Measurements from ENCODE around the gene AP3B1. TPM values are rescaled to one million over a fixed set of nuclear protein-coding genes. Genes with fewer than 3 reads are reported as not detected.

AP3B1 gene
- total and polyA plus RNA-seq, 9 donors = 32.5 to 48.1 (median 36.8) TPM

- no CpG with 5 or more reads among the region's 3 CpGs for WGBS (ENCODE audit: insufficient coverage)
- DNase-seq = no peak
Observed at GRCh38 chr5:78129597-78129996, 164.9 kb downstream of the AP3B1 start.

GRCh38 chr5:78127875-78128274 is 166.6 kb downstream of the AP3B1 start:
- H3K27ac ChIP-seq (ENCODE audit: low read length) = no peak overlapping the region
- H3K36me3 ChIP-seq (ENCODE audit: control insufficient read depth, insufficient read depth, low read length) = no peaks in the 10 kb centered on the region
- no CpG with 5 or more reads among the region's 3 CpGs for WGBS (ENCODE audit: insufficient coverage)
- no peak overlapping the region for H3K4me3 ChIP-seq (ENCODE audit: low read length)
- H3K27me3 ChIP-seq (ENCODE audit: control insufficient read depth, insufficient read depth, low read length) = no peaks in the 10 kb centered on the region
- no peaks in the 10 kb centered on the region for H3K9me3 ChIP-seq (replicated peaks; ENCODE audit: control insufficient read depth, low read depth, low read length)
- no peaks in the 10 kb centered on the region for H3K4me1 ChIP-seq (ENCODE audit: control insufficient read depth, insufficient read depth, low read length)
- no peak for DNase-seq

More at GRCh38 chr5:78129597-78129996, 164.9 kb downstream of the AP3B1 start:
- H3K27ac ChIP-seq (ENCODE audit: low read length) = no peak overlapping the region
- H3K4me1 ChIP-seq (ENCODE audit: control insufficient read depth, insufficient read depth, low read length) = no peaks in the 10 kb centered on the region
- H3K9me3 ChIP-seq (replicated peaks; ENCODE audit: control insufficient read depth, low read depth, low read length) = no peaks in the 10 kb centered on the region
- no peaks in the 10 kb centered on the region for H3K27me3 ChIP-seq (ENCODE audit: control insufficient read depth, insufficient read depth, low read length)
- H3K4me3 ChIP-seq (ENCODE audit: low read length) = no peak overlapping the region
- H3K36me3 ChIP-seq (ENCODE audit: control insufficient read depth, insufficient read depth, low read length) = no peaks in the 10 kb centered on the region

- no peaks in the 10 kb centered on the region for H3K27me3 ChIP-seq (ENCODE audit: control insufficient read depth, insufficient read depth, low read length)
- H3K4me3 ChIP-seq (ENCODE audit: low read length) = no peak overlapping the region
- no peak for DNase-seq
- WGBS (ENCODE audit: insufficient coverage) = no CpG with 5 or more reads among the region's 1 CpG
- H3K36me3 ChIP-seq (ENCODE audit: control insufficient read depth, insufficient read depth, low read length) = no peaks in the 10 kb centered on the region
- H3K9me3 ChIP-seq (replicated peaks; ENCODE audit: control insufficient read depth, low read depth, low read length) = no peaks in the 10 kb centered on the region
- no peak overlapping the region for H3K27ac ChIP-seq (ENCODE audit: low read length)
- H3K4me1 ChIP-seq (ENCODE audit: control insufficient read depth, insufficient read depth, low read length) = no peaks in the 10 kb centered on the region
Observed at GRCh38 chr5:78126536-78126935, 168.0 kb downstream of the AP3B1 start.

GRCh38 chr5:78116167-78116566 is 178.3 kb downstream of the AP3B1 start:
- WGBS (ENCODE audit: insufficient coverage) = no CpG with 5 or more reads among the region's 1 CpG
- H3K4me1 ChIP-seq (ENCODE audit: control insufficient read depth, insufficient read depth, low read length) = no peaks in the 10 kb centered on the region
- no peaks in the 10 kb centered on the region for H3K36me3 ChIP-seq (ENCODE audit: control insufficient read depth, insufficient read depth, low read length)

GRCh38 chr5:78113689-78114264 is 180.7 kb downstream of the AP3B1 start:
- no peaks in the 10 kb centered on the region for H3K27me3 ChIP-seq (ENCODE audit: control insufficient read depth, insufficient read depth, low read length)
- H3K27ac ChIP-seq (ENCODE audit: low read length) = no peak overlapping the region
- no peaks in the 10 kb centered on the region for H3K9me3 ChIP-seq (replicated peaks; ENCODE audit: control insufficient read depth, low read depth, low read length)
- WGBS (ENCODE audit: insufficient coverage) = 75% methylated on average over 1 of the region's 5 CpGs
- no peak overlapping the region for H3K4me3 ChIP-seq (ENCODE audit: low read length)
- peak; percentile 35 for DNase-seq
- H3K36me3 ChIP-seq (ENCODE audit: control insufficient read depth, insufficient read depth, low read length) = no peaks in the 10 kb centered on the region
- H3K4me1 ChIP-seq (ENCODE audit: control insufficient read depth, insufficient read depth, low read length) = no peaks in the 10 kb centered on the region

More at GRCh38 chr5:78116167-78116566, 178.3 kb downstream of the AP3B1 start:
- Histone ChIP-seq H3K4me3 (ENCODE audit: low read length) (no peak overlapping the region), H3K27ac (ENCODE audit: low read length) (no peak overlapping the region), H3K9me3 (replicated peaks; ENCODE audit: control insufficient read depth, low read depth, low read length) (no peaks in the 10 kb centered on the region), H3K27me3 (ENCODE audit: control insufficient read depth, insufficient read depth, low read length) (no peaks in the 10 kb centered on the region)
- DNase-seq = peak; percentile 4

GRCh38 chr5:78112931-78113330 is 181.6 kb downstream of the AP3B1 start:
- no peak for DNase-seq
- Histone ChIP-seq H3K27me3 (ENCODE audit: control insufficient read depth, insufficient read depth, low read length) (no peaks in the 10 kb centered on the region), H3K9me3 (replicated peaks; ENCODE audit: control insufficient read depth, low read depth, low read length) (no peaks in the 10 kb centered on the region), H3K4me1 (ENCODE audit: control insufficient read depth, insufficient read depth, low read length) (no peaks in the 10 kb centered on the region), H3K4me3 (ENCODE audit: low read length) (no peak overlapping the region), H3K36me3 (ENCODE audit: control insufficient read depth, insufficient read depth, low read length) (no peaks in the 10 kb centered on the region), H3K27ac (ENCODE audit: low read length) (no peak overlapping the region)
- 52% methylated on average over 4 of the region's 10 CpGs for WGBS (ENCODE audit: insufficient coverage)

- WGBS (ENCODE audit: insufficient coverage) = no CpG with 5 or more reads among the region's 3 CpGs
- H3K36me3 ChIP-seq (ENCODE audit: control insufficient read depth, insufficient read depth, low read length) = peaks cover 3% of the 10 kb centered on the region
Observed at GRCh38 chr5:78109891-78110324, 184.6 kb downstream of the AP3B1 start.

GRCh38 chr5:78108564-78108963 is 185.9 kb downstream of the AP3B1 start:
- WGBS (ENCODE audit: insufficient coverage) = no CpG with 5 or more reads among the region's 3 CpGs
- Histone ChIP-seq H3K9me3 (replicated peaks; ENCODE audit: control insufficient read depth, low read depth, low read length) (no peaks in the 10 kb centered on the region), H3K4me1 (ENCODE audit: control insufficient read depth, insufficient read depth, low read length) (no peaks in the 10 kb centered on the region), H3K27me3 (ENCODE audit: control insufficient read depth, insufficient read depth, low read length) (no peaks in the 10 kb centered on the region), H3K27ac (ENCODE audit: low read length) (no peak overlapping the region), H3K4me3 (ENCODE audit: low read length) (no peak overlapping the region), H3K36me3 (ENCODE audit: control insufficient read depth, insufficient read depth, low read length) (peaks cover 3% of the 10 kb centered on the region)
- no peak for DNase-seq

More at GRCh38 chr5:78109891-78110324, 184.6 kb downstream of the AP3B1 start:
- no peaks in the 10 kb centered on the region for H3K4me1 ChIP-seq (ENCODE audit: control insufficient read depth, insufficient read depth, low read length)
- H3K27ac ChIP-seq (ENCODE audit: low read length) = no peak overlapping the region
- no peak overlapping the region for H3K4me3 ChIP-seq (ENCODE audit: low read length)
- H3K9me3 ChIP-seq (replicated peaks; ENCODE audit: control insufficient read depth, low read depth, low read length) = no peaks in the 10 kb centered on the region
- peak; percentile 12 for DNase-seq
- H3K27me3 ChIP-seq (ENCODE audit: control insufficient read depth, insufficient read depth, low read length) = no peaks in the 10 kb centered on the region

- H3K36me3 ChIP-seq (ENCODE audit: control insufficient read depth, insufficient read depth, low read length) = peaks cover 13% of the 10 kb centered on the region
- H3K9me3 ChIP-seq (replicated peaks; ENCODE audit: control insufficient read depth, low read depth, low read length) = no peaks in the 10 kb centered on the region
- no CpG with 5 or more reads among the region's 4 CpGs for whole genome bisulfite sequencing (ENCODE audit: insufficient coverage)
- no peaks in the 10 kb centered on the region for H3K27me3 ChIP-seq (ENCODE audit: control insufficient read depth, insufficient read depth, low read length)
- H3K4me1 ChIP-seq (ENCODE audit: control insufficient read depth, insufficient read depth, low read length) = no peaks in the 10 kb centered on the region
- no peak for DNase-seq
- H3K4me3 ChIP-seq (ENCODE audit: low read length) = no peak overlapping the region
- H3K27ac ChIP-seq (ENCODE audit: low read length) = no peak overlapping the region
Observed at GRCh38 chr5:78103232-78103918, 191.1 kb downstream of the AP3B1 start.

GRCh38 chr5:78102500-78102899 is 192.0 kb downstream of the AP3B1 start:
- H3K4me3 ChIP-seq (ENCODE audit: low read length) = no peak overlapping the region
- H3K36me3 ChIP-seq (ENCODE audit: control insufficient read depth, insufficient read depth, low read length) = peaks cover 13% of the 10 kb centered on the region

More at GRCh38 chr5:78102500-78102899, 192.0 kb downstream of the AP3B1 start:
- no peaks in the 10 kb centered on the region for H3K4me1 ChIP-seq (ENCODE audit: control insufficient read depth, insufficient read depth, low read length)
- no peaks in the 10 kb centered on the region for H3K9me3 ChIP-seq (replicated peaks; ENCODE audit: control insufficient read depth, low read depth, low read length)
- H3K27ac ChIP-seq (ENCODE audit: low read length) = no peak overlapping the region
- no peaks in the 10 kb centered on the region for H3K27me3 ChIP-seq (ENCODE audit: control insufficient read depth, insufficient read depth, low read length)
- DNase-seq = no peak
